Ramos (cell line): ENCODE data around the gene RAE1.

Experiments used
- in situ Hi-C: fragments of 300-500 bp; cut with MboI; formaldehyde crosslinking; loops from one replicate; pipeline ENCODE4 v1.14.3; 2022; ENCODE audit warnings: low sequenced_read_pairs; ENCODE audit not compliant: unreplicated experiment

RAE1 gene

DNA sequence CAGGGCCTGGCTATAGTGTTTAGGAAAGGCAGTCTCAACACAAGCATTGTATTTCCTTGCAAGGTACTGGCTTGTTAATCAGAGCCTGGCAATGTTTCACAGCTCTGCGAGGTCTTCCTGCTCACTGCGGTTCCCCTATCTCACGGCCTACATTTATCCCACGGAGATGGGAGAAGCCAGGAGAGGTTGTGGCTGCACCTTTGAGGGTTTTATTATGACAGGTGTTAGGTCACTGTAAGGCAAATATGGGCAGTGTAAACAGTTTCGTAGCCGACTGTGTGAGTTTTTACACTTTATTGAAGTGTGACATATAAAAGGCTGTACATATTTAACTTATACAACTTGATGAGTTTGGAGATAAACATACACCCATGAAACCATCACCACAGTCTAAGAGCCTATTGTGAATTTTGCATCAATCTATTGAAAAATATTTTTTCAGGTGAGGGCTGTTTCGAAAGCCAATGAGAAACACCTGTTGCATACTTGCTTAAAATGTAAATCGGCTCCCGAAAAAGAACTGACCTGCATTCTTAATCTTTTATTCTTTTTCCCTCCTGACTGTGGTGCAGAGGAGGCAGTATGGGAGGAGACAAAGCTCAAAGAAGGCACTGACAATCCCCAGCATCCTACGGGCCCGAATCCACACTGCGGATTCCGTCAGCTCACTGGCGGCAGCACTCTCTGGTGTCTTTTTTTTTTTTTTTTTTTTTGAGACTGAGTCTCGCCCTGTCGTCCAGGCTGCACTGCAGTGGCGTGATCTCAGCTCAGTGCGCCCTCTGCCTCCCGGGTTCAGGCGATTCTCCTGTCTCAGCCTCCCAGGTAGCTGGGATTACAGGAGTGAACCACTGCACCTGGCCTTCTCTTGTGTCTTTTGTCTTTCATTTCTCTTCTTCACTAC is 32.6 kb downstream of the RAE1 start:
- in situ Hi-C loops = no loop called here

DNA sequence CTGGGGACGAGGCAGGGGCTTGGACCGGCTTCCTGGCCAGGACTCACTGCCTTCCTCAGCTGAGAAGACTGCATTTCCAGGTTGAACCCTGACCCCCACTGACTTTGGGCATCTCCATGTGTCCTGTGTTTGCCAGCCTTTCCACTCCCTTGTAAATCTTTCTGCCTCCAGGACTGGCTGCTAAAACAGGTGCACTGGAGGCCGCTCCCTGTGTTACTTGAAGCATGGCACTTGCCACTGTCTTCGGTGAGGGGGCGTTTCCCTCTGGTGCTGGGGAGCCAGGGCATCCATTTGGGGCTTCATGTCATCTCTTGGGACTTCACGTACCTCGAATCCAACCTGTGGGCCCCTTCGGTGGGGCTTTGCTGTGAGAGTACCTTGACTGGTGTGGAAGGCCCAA is 33.4 kb downstream of the RAE1 start:
- in situ Hi-C loops = no loop called here

DNA sequence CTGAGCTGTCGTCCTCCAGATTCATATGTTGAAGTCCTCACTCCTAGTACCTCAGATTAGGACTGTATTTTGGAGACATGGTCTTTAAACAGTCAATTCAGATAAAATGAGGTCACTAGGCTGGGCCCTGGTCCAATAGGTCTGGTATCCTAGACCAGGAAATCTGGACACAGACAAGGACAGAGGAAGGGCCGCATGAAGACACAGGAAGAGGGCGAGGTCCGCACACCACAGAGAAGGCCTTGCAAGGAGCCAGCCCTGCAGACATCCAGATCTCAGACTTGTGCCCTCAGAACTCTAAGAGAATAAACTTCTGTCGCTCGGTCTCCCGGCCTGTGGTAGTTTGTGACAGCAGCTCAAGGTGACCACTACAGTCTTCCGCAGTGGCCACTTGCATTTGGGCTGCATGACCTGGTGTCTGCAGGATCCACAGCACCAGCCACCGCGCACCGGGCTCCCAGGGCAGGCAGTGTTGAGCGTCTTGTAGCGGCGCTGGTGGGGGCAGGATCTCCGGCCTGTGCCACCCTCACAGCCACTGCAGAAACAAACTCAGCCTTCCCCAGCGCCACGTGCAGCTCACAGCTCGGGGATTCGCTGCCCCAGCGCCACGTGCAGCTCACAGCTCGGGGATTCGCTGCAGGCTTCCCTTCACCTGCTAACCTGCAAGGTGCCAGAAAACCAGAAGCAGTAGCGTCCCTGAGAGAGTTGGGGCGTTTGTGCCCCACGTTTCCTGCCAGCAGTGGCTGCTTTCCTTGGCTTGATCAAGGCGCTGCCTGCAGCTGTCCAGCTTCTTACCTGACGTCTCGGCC is 34.1 kb downstream of the RAE1 start:
- in situ Hi-C loops = loop anchor here (5.0 kb wide), 2 partner anchors 112 to 207 kb away; no protein-coding TSS in a partner anchor

DNA sequence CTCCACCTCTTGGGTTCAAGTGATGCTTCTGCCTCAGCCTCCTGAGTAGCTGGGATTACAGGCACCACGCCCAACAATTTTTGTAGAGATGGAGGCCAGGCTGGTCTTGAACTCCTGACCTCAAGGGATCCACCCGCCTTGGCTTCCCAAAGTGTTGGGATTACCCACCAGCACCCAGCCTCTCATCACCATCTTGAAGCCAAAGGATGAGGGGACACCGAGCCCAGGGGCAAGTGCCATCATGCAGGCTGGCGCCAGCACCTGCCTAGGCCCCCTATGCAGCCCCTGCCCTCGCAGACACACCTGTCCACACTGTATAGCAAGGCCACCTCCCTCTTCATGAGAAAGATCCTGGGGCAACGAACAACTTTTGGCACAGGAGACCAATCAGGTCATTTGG is 34.9 kb downstream of the RAE1 start:
- in situ Hi-C loops = loop anchor here (5.0 kb wide), 2 partner anchors 111 to 206 kb away; no protein-coding TSS in a partner anchor

DNA sequence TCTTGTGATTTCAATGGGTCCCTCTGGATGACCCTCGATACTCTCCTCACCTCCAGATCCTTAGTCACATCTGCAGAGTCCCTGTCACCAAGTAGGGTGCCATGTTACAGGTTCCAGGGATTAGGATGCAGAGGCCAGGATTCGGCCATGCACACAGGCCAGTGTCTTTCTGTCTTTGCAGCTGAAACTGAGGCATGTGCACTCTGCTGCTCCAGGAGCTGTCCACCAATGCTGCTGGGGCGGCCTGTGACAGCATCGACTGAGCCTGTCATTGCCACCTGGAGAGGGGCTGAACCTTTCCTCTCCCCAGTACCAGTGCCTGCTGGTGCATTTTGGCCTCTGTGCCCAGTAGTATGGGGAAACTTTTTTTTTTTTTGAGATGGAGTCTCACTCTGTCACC is 35.7 kb downstream of the RAE1 start:
- in situ Hi-C loops = loop anchor here (5.0 kb wide), 2 partner anchors 111 to 206 kb away; no protein-coding TSS in a partner anchor

DNA sequence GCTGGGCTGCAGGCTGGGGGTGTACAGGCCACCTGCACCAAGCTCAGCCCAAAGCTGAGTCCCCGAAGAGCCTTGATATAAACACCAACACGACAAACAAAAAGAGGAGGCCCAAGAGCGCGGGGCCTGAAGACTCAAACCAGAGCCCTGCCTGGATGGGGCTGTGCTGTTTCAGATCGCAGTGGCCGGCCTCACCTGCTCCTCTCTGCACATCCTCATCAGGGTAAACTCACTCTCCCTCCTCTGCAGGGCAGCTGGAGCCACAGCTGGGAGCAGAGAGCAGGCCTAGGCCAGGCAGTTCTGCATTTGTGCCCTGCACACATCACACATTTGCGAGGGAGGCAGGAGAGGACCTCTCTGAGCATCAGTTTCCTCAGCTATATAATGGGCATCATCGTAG is 36.4 kb downstream of the RAE1 start:
- in situ Hi-C loops = loop anchor here (5.0 kb wide), 2 partner anchors 110 to 205 kb away; no protein-coding TSS in a partner anchor

DNA sequence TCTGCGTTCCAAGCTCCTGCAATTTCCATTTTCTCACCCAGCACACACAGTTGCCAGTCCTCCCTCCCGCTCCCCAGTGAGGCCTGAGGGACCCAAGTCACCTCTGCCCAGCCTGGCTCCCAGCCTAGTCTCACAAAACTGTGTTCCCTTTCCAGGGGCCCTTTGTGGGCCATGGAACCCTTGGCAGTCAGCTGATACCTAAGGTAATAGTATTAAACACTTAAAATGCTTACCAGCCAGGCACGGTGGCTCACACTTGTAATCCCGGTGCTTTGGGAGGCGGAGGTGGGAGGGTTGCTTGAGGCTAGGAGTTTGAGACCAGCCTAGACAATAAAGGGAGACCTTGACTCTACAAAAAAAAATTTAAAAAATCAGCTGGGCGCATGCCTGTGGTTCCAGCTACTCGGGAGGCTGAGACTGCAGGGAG is 36.9 kb downstream of the RAE1 start:
- in situ Hi-C loops = loop anchor here (5.0 kb wide), 2 partner anchors 109 to 204 kb away; no protein-coding TSS in a partner anchor

DNA sequence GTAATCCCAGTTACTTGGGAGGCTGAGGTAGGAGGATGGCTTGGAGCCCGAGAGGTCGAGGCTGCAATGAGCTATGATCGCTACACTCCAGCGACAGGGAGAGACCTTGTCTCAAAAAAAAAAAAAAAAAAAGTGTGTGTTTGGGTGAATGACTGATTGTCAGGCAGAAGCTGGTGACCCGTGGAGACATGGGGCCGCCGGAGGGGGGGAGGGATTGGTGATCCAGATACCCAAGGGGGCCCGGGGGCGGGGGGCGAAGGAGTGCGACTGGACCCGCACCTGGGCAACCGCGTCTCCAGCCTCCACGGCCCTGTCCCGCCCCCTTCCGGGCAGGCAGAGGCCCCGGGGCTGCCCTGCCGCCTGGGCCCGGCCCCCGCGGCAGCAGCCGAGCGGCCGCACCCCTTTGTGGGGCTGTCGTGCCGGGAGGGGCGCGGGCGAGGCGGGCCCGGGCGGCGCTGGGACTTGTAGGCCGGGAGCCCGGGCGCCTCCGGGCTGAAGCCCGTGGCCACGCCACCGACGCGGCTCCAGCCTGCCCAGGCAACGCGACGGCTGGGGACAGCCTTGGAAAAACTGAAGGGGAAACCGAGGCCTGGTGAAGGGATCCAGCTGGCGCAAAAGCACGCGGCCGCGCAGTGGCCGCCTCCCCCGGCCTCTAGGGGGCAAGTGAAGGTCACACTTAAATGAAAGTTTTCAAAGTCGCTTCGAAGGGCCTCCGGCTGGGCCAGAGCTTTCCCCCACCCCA is 38.1 kb downstream of the RAE1 start:
- in situ Hi-C loops = loop anchor here (5.0 kb wide), 2 partner anchors 108 to 203 kb away; no protein-coding TSS in a partner anchor

DNA sequence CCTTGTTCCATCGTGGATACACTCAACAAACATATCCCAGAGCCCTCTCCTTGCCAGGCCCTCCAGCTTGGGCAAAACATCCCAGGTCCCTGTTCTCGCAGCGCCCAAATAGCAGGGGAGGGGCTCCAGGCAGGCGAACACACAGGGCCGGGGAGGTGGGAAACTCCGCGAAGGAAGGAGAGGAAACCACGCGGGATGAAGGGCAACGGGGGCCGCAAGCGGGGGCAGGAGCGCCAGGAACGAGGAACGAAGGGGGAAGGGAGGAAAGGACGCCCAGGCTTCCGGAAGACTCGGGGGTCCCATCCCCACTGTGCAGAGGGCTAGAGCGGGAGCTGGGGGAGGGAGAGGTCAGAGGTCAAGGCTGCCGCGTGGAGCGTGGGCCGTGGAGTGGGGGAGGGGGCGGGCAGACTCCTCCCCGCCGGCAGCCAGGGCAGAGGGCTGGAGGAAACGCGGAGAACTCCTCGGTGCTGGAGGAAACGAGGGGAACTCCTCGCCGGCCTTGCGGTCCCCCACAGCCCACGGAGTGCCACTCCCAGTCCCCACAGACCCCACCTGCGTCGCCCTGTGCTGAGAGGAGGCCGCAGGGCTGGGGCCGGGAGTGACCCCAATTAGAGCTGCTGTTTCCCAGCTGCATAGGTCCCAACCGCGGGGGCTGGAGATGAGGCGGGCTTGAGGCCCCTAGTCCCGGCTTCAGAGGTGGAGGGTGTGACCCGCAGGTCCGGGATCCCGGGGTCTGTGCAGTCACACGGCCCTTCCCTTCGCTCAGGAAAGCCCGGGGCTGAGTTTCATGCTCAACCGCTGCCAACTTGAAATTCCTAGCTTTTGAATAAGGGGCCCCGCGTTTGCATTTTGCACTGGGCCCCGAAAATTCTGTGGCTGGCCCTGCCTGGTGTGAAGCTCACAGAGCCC is 38.9 kb downstream of the RAE1 start:
- in situ Hi-C loops = loop anchor here (5.0 to 10.0 kb wide), 3 partner anchors 85 to 202 kb away; no protein-coding TSS in a partner anchor

DNA sequence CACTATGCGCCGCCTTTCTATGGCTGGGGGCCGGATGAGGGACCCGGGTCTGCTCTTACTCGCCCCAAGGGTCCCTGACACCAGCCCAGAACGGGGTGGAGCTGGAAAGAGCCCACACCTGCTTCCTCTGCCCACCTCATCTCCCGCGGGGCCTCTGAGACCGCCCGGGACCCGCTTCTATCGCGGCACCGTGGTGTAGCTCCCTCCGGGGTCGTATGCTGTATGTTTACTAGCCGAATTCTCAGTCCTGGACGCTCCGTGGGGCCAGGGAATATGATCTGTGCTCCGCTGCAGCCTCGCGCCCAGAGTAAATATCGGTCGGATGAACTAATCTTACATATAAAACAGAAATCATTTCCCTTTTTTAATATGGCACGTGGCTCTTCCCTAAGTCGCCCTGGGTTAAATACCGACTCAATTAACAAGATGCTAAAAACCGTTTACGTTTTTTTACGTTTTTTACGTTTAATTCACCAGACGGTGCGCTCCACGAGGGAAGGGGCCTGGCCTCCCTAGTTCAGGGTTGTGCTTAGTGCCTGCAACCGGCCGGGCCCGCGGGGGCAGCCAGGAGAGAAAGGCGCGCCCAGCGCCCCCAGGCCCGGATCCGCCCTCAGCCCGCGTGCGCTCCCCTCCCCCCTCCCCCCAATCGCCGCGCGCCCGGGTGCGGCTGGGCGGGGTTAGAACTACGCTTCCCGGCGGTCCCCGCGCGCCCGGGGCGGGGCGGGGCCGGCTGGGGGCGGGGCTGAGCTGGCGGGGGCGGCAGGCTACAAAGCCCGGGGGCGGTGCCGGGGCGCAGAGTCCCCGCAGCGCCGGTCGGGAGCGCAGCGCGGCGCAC is 39.8 kb downstream of the RAE1 start, which contains the start of gene RBM38:
RBM38 (plus strand) TSS at position 793 of the 835 bp plus-strand sequence. CDS start 186 bp downstream, outside the sequence.
- in situ Hi-C loops = loop anchor here (10.0 kb wide), 1 partner anchor 84 kb away; no protein-coding TSS in a partner anchor

DNA sequence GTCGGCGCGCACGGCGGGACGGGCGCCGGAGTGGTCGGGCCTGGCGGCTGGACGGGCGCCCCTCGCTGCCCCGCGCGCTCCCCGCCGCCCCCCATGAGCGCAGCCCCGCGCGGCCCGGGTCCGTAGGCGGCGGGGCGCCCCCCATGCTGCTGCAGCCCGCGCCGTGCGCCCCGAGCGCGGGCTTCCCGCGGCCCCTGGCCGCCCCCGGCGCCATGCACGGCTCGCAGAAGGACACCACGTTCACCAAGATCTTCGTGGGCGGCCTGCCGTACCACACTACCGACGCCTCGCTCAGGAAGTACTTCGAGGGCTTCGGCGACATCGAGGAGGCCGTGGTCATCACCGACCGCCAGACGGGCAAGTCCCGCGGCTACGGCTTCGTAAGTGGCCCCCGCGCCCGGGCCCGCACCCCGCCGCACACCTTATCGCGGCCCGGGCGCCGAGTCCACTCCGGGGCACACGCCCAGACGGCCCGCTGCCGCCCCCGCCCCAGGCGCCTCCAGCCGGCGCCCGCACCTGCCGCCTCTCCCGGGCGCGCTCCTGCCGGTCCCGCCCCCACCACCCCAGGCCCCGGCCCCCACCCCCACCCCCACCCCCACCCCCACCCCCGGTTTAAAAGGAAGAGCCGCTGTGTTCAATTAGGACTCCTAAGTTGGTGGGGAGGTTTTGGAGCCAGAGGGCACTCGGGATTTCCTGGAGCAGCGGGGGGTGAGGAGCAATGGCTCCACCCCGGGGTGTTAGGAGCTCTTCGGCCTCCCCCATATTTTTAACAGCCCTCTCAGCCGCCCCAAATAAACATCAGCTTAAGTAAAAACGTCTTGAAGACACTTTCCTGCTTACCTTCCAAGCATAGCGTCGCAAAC is 40.6 kb downstream of the RAE1 start:
- in situ Hi-C loops = loop anchor here (10.0 kb wide), 1 partner anchor 83 kb away; no protein-coding TSS in a partner anchor

DNA sequence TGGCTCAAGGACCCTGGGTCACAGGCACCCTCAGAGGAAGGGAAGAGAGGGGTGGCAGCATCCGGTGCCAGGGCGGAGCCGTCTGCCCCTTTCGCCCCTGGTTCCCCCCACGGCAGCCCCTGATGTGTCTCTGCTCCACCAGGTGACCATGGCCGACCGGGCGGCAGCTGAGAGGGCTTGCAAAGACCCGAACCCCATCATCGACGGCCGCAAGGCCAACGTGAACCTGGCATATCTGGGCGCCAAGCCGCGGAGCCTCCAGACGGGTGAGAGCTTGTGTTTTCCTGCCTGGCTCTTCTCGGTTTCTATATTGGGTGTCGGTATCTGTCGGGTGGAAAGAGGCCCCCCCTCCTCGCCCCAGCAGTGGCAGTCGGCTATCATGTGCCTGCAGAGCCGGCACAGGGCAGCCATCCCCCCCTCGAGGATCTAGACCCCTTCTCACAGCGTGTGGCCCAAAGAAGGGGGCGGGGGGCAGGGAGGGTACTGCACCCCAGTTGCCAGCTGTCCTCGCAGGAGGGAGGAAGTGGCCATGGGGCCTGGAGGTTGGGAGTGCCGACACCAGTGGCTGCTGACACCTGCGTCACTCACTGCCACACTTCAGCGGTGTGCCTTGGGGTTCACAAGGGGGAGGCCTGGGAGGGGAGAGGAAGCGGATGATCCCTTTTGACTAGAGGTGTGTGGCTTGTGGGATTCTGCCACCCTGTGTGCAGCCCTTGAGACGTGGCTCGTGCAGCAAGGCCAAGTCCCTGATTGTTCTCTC is 41.6 kb downstream of the RAE1 start:
- in situ Hi-C loops = loop anchor here (10.0 kb wide), 1 partner anchor 82 kb away; no protein-coding TSS in a partner anchor

DNA sequence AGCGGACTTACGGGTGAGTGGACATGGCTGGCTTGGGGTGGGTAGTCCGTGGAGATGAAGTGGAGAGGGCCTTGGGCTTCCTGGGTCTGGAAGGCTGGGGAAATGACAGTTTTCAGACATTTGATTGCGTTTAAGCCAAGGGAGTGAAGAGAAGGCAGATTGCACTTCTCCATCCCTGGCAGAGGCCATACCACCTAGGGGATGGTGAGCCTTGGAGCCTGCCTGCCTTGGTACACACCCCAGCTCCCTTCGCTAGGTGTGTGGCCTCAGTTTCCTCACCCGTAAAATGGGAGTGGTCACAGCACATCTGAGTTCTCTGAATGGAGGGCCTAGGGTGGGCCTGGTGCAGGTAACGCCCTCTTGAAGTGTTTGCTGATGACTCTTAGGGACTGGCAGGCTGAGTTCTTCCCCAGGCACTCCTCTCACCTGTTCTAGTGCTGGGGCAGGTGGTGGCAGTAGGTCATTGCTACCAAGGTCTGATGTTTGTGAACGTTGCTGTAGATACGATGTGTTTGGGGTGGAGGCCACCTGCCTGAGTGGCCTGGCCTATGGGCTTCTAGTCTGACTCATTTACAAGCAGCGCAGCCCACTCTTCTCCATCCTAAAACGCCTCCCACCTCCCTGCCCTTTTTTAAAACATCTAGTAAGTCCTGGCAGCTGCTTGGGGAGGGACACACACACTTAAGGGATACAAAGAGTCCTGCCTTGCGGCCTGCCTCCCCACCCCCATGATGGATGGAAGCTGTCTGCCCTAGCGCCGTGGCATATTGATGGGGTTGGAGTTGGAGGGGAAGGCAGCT is 42.5 kb downstream of the RAE1 start:
- in situ Hi-C loops = loop anchor here (10.0 kb wide), 1 partner anchor 81 kb away; no protein-coding TSS in a partner anchor

DNA sequence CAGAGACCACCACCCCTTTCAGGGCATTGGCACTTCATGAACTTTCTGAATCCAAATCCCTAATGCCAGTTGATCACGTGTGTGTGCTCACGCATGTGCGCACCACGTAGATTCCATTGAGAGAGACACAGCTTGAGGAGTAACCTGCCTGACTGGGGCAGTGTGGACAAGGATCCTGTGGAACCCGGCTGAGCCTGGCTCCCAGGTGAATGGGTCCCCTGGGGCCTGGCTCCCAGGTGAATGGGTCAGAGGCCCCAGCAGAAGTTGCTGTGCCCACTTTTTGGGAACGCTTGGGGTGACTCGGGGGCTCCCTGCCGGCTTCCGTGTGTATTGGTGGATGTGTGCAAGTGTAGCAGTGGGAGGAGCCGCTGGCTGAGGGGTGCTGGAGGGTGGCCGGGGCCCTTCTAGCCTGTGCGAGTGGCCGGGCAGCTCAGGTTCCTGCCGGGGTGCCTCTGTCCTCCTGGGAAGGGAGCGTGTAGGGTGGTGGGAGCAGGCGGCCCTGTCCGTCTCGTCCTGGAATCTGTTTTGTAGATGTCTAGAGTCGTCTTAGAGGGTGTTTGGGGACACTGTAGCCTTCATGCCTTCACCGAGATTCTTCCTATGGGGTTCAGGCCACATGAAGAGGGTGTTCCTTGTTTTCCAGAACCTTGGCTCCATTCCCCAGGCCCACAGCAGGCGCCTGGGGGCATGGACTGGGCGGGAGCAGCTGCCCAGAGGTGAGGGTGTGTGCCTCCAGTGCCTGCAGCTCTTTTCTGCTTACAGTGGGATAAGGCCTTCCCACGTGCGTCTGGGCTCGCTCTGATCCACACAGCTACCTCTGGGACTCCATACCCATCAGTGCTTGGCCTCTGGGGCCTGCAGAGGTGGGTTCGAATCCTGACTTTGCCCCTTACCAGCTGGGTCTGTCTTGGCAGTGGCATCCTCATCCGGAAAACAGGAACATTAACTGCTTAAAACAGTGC is 43.3 kb downstream of the RAE1 start:
- in situ Hi-C loops = loop anchor here (10.0 kb wide), 1 partner anchor 80 kb away; no protein-coding TSS in a partner anchor
